K562 (cell line): ENCODE data around the gene FAM200B. TPM values are rescaled to one million over a fixed set of nuclear protein-coding genes. Genes with fewer than 3 reads are reported as not detected.

Experiments used
- CBX8 ChIP-seq: fragments of 200-600 bp; sonication (generic); IDR thresholded peaks from 2 replicates; pipeline ENCODE4 v1.6.1; 2012; ENCODE audit warnings: borderline replicate concordance, mixed run types, low read depth, mild to moderate bottlenecking, moderate library complexity, mixed read lengths, low read length, control low read depth, inconsistent platforms; ENCODE audit not compliant: poor library complexity, severe bottlenecking; ENCODE audit errors: extremely low read depth
- NCOR1 ChIP-seq: fragments of 450-650 bp; IDR thresholded peaks from 2 replicates; pipeline ENCODE4 v1.6.1; 2016; ENCODE audit warnings: mild to moderate bottlenecking, moderate library complexity
- NR0B1 ChIP-seq: fragments of 450-650 bp; IDR thresholded peaks from one replicate; pipeline ENCODE4 v1.6.1; 2018; ENCODE audit warnings: mild to moderate bottlenecking, moderate library complexity; ENCODE audit not compliant: partially characterized antibody
- PKNOX1 ChIP-seq: fragments of 450-650 bp; IDR thresholded peaks from 2 replicates; pipeline ENCODE4 v1.6.1; 2016
- STAT5B ChIP-seq: fragments of 250-450 bp; sonication (Bioruptor Pico); IDR thresholded peaks from 2 replicates; pipeline ENCODE4 v1.8.0; 2021; ENCODE audit warnings: mild to moderate bottlenecking, inconsistent platforms
- TAF15 ChIP-seq: fragments of 200-400 bp; formaldehyde crosslinking; IDR thresholded peaks from 2 replicates; pipeline ENCODE4 v1.6.1; 2017; ENCODE audit warnings: mild to moderate bottlenecking, low read depth, low read length, moderate library complexity
- ZKSCAN3 ChIP-seq: fragments of 250-450 bp; sonication (Bioruptor Pico); IDR thresholded peaks from 2 replicates; pipeline ENCODE4 v1.4.0; 2020
- ZNF398 ChIP-seq: fragments of 250-450 bp; sonication (Bioruptor Pico); IDR thresholded peaks from 2 replicates; pipeline ENCODE4 v1.8.0; 2021; ENCODE audit warnings: moderate library complexity, mild to moderate bottlenecking, inconsistent platforms
- polyA plus RNA-seq, 8 experiments: library from polyadenylated mRNA; depleted of rRNA in 4 of 8; stranded (reverse) in 5 of 8; unstranded in 3 of 8; fragments of >200 nt; fragmentation: Nextera tagmentation in 2 of 8; fragmentation: Illumina TruSeq in 1 of 8; extraction: Ambion mirVana in 2 of 8; extraction: Trizol in 1 of 8; gene quantifications; 2 replicates each; pipeline versions ENCODE4 v1.2.1 to v1.2.3, GENCODE V29; 2011 to 2014; ENCODE audit warnings: inconsistent platforms in 1 of 8, missing spikeins in 1 of 8
- total RNA-seq, 7 experiments: library from RNA; depleted of rRNA in 6 of 7; stranded (reverse); fragments of >200 nt in 6 of 7; fragmentation: Illumina TruSeq in 2 of 7; extraction: Trizol in 2 of 7; gene quantifications; 2 replicates each; pipeline versions ENCODE4 v1.2.1 to v1.2.3, GENCODE V29; 2011 to 2021; ENCODE audit warnings: low replicate concordance in 1 of 7
- TF ChIP-seq, protein P1 (sequence below), 2 experiments: IDR thresholded peaks; 2 replicates each; pipeline ENCODE4 v1.6.1; 2012; ENCODE audit warnings: improper control_type of control experiment in 2 of 2, low read depth in 2 of 2, low read length in 2 of 2, borderline replicate concordance in 1 of 2
- TF ChIP-seq, protein P2 (sequence below): IDR thresholded peaks from 3 replicates; pipeline ENCODE4 v1.6.1; 2011; ENCODE audit warnings: borderline replicate concordance, mild to moderate bottlenecking, moderate library complexity; ENCODE audit not compliant: insufficient read length; ENCODE audit errors: extremely low read depth
- TF ChIP-seq, protein P3 (sequence below): fragments of 150-350 bp; IDR thresholded peaks from 2 replicates; pipeline ENCODE4 v1.6.1; 2014; ENCODE audit warnings: low read depth, mild to moderate bottlenecking, low read length, borderline replicate concordance

Gene FAM200B
- total and polyA plus RNA-seq, 9 of the 15 experiments (the other 6 are each of a cell fraction or from before 2014, with no cell fraction given) = 17.4 to 48.0 (median 25.5) TPM

DNA sequence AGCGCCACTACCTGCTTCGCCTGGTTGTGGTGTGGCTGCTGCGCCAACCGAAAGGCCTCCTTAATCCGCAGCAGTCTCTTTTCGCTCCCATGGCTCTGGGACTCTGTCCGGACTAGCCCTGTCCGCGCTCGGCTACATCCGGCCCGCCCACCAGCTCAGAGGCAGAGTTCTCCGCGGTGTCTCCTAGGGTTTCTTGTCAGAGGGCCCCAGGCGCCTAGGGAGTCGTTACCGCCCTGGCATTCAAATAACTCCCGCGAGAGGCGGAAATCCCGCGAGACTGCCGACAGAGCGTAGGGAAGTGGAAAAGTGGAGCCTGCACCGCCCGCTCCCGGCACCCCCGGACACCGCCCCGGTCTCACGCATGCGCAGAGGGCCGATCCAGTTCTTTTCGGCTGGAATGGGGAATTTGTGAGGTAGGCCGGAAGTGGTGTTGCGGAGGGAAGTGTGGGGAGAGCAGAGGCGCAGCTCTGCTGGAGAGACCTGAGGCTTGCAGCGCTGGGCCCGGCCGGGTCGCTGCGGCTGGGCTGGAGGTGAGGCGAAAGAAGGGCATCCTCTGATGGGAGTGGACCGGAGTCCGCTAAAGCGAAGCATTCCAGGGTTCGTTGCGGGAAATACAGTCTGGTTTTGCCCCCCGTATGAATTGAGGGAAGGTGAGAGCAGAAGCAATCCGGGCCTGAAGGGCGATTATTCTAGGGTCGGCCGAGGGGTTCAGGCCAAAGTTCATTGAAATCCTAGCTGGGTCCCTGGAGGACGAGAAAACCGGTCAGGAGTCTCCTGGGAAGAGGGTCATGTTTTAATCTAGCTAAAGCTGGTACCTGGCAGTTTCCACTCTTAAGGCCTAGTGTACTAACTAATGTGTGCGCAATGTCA lies at the start of gene FAM200B (continued):
- no peak for TF ChIP-seq NCOR1
- TF ChIP-seq, protein P1, sequence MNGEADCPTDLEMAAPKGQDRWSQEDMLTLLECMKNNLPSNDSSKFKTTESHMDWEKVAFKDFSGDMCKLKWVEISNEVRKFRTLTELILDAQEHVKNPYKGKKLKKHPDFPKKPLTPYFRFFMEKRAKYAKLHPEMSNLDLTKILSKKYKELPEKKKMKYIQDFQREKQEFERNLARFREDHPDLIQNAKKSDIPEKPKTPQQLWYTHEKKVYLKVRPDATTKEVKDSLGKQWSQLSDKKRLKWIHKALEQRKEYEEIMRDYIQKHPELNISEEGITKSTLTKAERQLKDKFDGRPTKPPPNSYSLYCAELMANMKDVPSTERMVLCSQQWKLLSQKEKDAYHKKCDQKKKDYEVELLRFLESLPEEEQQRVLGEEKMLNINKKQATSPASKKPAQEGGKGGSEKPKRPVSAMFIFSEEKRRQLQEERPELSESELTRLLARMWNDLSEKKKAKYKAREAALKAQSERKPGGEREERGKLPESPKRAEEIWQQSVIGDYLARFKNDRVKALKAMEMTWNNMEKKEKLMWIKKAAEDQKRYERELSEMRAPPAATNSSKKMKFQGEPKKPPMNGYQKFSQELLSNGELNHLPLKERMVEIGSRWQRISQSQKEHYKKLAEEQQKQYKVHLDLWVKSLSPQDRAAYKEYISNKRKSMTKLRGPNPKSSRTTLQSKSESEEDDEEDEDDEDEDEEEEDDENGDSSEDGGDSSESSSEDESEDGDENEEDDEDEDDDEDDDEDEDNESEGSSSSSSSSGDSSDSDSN (IDR thresholded peaks at IDR 0.05; ENCODE audit: borderline replicate concordance in 1 of 2, low read depth in 2 of 2, low read length in 2 of 2) = peak; percentile 35 to 94; a peak in 3 of 4 replicates
- TF ChIP-seq PKNOX1 = peak; percentile 45
- TF ChIP-seq ZNF398 (CRISPR knock-in tag) = no peak
- TF ChIP-seq, protein P2, sequence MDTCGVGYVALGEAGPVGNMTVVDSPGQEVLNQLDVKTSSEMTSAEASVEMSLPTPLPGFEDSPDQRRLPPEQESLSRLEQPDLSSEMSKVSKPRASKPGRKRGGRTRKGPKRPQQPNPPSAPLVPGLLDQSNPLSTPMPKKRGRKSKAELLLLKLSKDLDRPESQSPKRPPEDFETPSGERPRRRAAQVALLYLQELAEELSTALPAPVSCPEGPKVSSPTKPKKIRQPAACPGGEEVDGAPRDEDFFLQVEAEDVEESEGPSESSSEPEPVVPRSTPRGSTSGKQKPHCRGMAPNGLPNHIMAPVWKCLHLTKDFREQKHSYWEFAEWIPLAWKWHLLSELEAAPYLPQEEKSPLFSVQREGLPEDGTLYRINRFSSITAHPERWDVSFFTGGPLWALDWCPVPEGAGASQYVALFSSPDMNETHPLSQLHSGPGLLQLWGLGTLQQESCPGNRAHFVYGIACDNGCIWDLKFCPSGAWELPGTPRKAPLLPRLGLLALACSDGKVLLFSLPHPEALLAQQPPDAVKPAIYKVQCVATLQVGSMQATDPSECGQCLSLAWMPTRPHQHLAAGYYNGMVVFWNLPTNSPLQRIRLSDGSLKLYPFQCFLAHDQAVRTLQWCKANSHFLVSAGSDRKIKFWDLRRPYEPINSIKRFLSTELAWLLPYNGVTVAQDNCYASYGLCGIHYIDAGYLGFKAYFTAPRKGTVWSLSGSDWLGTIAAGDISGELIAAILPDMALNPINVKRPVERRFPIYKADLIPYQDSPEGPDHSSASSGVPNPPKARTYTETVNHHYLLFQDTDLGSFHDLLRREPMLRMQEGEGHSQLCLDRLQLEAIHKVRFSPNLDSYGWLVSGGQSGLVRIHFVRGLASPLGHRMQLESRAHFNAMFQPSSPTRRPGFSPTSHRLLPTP = no peak
- TF ChIP-seq ZKSCAN3 = no peak
- no peak for TF ChIP-seq TAF15
- TF ChIP-seq STAT5B (CRISPR knock-in tag) = no peak
- TF ChIP-seq, protein P3, sequence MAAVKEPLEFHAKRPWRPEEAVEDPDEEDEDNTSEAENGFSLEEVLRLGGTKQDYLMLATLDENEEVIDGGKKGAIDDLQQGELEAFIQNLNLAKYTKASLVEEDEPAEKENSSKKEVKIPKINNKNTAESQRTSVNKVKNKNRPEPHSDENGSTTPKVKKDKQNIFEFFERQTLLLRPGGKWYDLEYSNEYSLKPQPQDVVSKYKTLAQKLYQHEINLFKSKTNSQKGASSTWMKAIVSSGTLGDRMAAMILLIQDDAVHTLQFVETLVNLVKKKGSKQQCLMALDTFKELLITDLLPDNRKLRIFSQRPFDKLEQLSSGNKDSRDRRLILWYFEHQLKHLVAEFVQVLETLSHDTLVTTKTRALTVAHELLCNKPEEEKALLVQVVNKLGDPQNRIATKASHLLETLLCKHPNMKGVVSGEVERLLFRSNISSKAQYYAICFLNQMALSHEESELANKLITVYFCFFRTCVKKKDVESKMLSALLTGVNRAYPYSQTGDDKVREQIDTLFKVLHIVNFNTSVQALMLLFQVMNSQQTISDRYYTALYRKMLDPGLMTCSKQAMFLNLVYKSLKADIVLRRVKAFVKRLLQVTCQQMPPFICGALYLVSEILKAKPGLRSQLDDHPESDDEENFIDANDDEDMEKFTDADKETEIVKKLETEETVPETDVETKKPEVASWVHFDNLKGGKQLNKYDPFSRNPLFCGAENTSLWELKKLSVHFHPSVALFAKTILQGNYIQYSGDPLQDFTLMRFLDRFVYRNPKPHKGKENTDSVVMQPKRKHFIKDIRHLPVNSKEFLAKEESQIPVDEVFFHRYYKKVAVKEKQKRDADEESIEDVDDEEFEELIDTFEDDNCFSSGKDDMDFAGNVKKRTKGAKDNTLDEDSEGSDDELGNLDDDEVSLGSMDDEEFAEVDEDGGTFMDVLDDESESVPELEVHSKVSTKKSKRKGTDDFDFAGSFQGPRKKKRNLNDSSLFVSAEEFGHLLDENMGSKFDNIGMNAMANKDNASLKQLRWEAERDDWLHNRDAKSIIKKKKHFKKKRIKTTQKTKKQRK = no peak
- TF ChIP-seq CBX8 = no peak
- TF ChIP-seq NR0B1 = no peak
